Stimulated activated naive B cell treated with anti-CD40 and anti-IgM and Interleukin-4, amounts not matched to agents 10 μg/mL and 1 μg/mL and 100 μg/mL, for 72 hours (primary cell): ENCODE measurements around the gene ARL4A.
A peak's percentile ranks its signal among the peaks of the same experiment; 100 is the strongest.
"Not testable (repeated sequence)": the region's sequence is repeated elsewhere in the genome, so short reads cannot be mapped to it uniquely, and the experiment has no call there.

Experiments used
- ATAC-seq, 2 donors: fragments of 150-1000 bp; cut with Tn5 transposase; replicated peaks; 2 replicates each; pipeline ENCODE4 v1.10.0; 2021; ENCODE audit warnings: moderate library complexity in 1 of 2
- DNase-seq: peaks from one replicate; pipeline ENCODE4 v3.0.0; 2021
- H3K27ac Mint-ChIP-seq: one replicate; pipeline ENCODE4 v1.8.0; 2022; ENCODE audit warnings: mild to moderate bottlenecking, mixed read lengths
- H3K27me3 Mint-ChIP-seq, 2 donors: one replicate each; pipeline ENCODE4 v1.8.0; 2022; ENCODE audit warnings: mixed read lengths in 2 of 2
- H3K36me3 Mint-ChIP-seq, 2 donors: one replicate each; pipeline ENCODE4 v1.8.0; 2022; ENCODE audit warnings: mixed read lengths in 2 of 2, mild to moderate bottlenecking in 1 of 2
- H3K4me1 Mint-ChIP-seq, 2 donors: one replicate each; pipeline ENCODE4 v1.8.0; 2022; ENCODE audit warnings: mixed read lengths in 2 of 2, mild to moderate bottlenecking in 1 of 2
- H3K4me3 Mint-ChIP-seq, 2 donors: one replicate each; pipeline ENCODE4 v1.8.0; 2022; ENCODE audit warnings: mild to moderate bottlenecking in 2 of 2, mixed read lengths in 2 of 2, moderate library complexity in 1 of 2
- H3K9me3 Mint-ChIP-seq, 2 donors: one replicate each; pipeline ENCODE4 v1.8.0; 2022; ENCODE audit warnings: mixed read lengths in 2 of 2, mild to moderate bottlenecking in 1 of 2

The ARL4A gene

GRCh38 chr7:12684733-12685132, 2.7 kb upstream of the ARL4A start:
- ATAC-seq (no peak), DNase-seq (no peak)
- Mint-ChIP-seq H3K9me3 (peaks cover 3 to 4% of the 10 kb centered on the region in 2 donors), H3K4me1 (peaks cover 12 to 22% of the 10 kb centered on the region in 2 donors), H3K27me3 (no peaks in the 10 kb centered on the region), H3K4me3 (no peak overlapping the region), H3K27ac (no peak overlapping the region), H3K36me3 (no peaks in the 10 kb centered on the region)

- no peak for ATAC-seq
- H3K27ac Mint-ChIP-seq, result peak overlapping the region; percentile 65
- peaks cover 12 to 27% of the 10 kb centered on the region in 2 donors for H3K4me1 Mint-ChIP-seq
- H3K9me3 Mint-ChIP-seq, result peaks cover 3 to 4% of the 10 kb centered on the region in 2 donors
- no peaks in the 10 kb centered on the region for H3K36me3 Mint-ChIP-seq
- H3K4me3 Mint-ChIP-seq, result peak overlapping the region; percentile 69 to 96
- no peaks in the 10 kb centered on the region for H3K27me3 Mint-ChIP-seq
- no peak for DNase-seq
These were observed 1.9 kb upstream of the ARL4A start for GRCh38 chr7:12685550-12685949.

GRCh38 chr7:12686234-12686890, 1.1 kb upstream of the ARL4A start:
- H3K4me1 Mint-ChIP-seq, result peaks cover 12 to 27% of the 10 kb centered on the region in 2 donors
- peak overlapping the region; percentile 97 for H3K27ac Mint-ChIP-seq
- DNase-seq, result peak; percentile 98
- ATAC-seq, result peak; percentile 88 to 89
- H3K27me3 Mint-ChIP-seq, result no peaks in the 10 kb centered on the region
- peak overlapping the region; percentile 94 to 96 for H3K4me3 Mint-ChIP-seq
- no peaks in the 10 kb centered on the region for H3K36me3 Mint-ChIP-seq
- H3K9me3 Mint-ChIP-seq, result peaks cover 3 to 4% of the 10 kb centered on the region in 2 donors

DNA sequence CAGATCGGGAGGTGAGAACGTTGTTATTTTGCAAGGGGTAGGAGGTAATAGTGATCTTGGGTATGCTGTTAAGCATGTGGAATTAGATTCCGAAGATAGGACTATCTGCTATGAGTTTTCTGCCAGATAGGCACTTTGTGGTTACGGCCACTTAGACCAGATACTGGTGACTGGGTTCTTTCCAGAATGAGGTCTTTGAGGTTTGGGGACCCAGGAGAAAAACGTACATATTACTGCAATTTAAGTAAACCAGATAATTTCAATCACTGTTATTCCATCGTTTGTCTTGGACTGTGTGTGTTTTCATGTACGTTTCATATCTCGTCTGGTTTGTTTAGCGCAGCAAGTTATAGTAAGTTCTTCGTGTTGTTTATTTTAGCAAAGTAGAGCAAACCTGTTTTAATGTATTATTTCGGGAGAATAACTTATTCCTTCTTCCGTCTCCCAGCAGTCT, 312 bp downstream of the ARL4A start:
- no peak for ATAC-seq
- Mint-ChIP-seq H3K36me3 (peaks cover 0 to under 1% of the 10 kb centered on the region in 2 donors), H3K27me3 (no peaks in the 10 kb centered on the region), H3K27ac (peak overlapping the region; percentile 97), H3K9me3 (peaks cover 3 to 4% of the 10 kb centered on the region in 2 donors), H3K4me3 (peak overlapping the region; percentile 94 to 96), H3K4me1 (peaks cover 12 to 28% of the 10 kb centered on the region in 2 donors)
- DNase-seq, result no peak

DNA sequence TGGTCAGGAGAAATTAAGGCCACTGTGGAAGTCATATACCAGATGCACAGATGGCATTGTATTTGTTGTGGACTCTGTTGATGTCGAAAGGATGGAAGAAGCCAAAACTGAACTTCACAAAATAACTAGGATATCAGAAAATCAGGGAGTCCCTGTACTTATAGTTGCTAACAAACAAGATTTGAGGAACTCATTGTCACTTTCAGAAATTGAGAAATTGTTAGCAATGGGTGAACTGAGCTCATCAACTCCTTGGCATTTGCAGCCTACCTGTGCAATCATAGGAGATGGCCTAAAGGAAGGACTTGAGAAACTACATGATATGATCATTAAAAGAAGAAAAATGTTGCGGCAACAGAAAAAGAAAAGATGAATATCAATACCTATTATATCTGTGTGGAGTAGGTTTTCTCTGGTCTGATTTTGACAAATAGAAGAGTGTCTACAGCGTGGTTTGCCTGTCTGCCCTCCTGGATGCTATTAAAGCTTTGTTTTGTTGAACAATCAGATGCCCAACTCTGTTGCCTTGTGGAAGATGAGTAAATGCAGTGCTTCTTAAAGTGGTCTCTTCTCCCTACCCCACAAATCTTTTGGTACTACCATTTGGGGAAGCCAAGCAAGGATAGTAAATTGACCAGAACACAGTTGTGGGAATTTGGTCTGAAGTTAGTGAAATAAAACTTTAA, 1.2 kb downstream of the ARL4A start:
- peaks cover 14 to 32% of the 10 kb centered on the region in 2 donors for H3K4me1 Mint-ChIP-seq
- not testable (repeated sequence) for H3K27ac Mint-ChIP-seq, H3K36me3 Mint-ChIP-seq, H3K9me3 Mint-ChIP-seq, DNase-seq, H3K27me3 Mint-ChIP-seq, ATAC-seq
- H3K4me3 Mint-ChIP-seq, result peak overlapping the region in 1 of 2 donors; percentile 94

- no peak for ATAC-seq
- H3K36me3 Mint-ChIP-seq, result peaks cover 0 to 4% of the 10 kb centered on the region in 2 donors
- H3K9me3 Mint-ChIP-seq, result peaks cover 3 to 4% of the 10 kb centered on the region in 2 donors
- H3K27me3 Mint-ChIP-seq, result no peaks in the 10 kb centered on the region
- H3K4me3 Mint-ChIP-seq, result no peak overlapping the region
- peaks cover 15 to 32% of the 10 kb centered on the region in 2 donors for H3K4me1 Mint-ChIP-seq
- H3K27ac Mint-ChIP-seq, result no peak overlapping the region
- no peak for DNase-seq
These were observed 2.0 kb downstream of the ARL4A start for GRCh38 chr7:12689451-12689850.

GRCh38 chr7:12690041-12690878, 2.8 kb downstream of the ARL4A start:
- Mint-ChIP-seq H3K4me1 (peaks cover 19 to 40% of the 10 kb centered on the region in 2 donors), H3K4me3 (no peak overlapping the region), H3K9me3 (peaks cover 3 to 4% of the 10 kb centered on the region in 2 donors), H3K27ac (no peak overlapping the region), H3K36me3 (peaks cover 0 to 4% of the 10 kb centered on the region in 2 donors), H3K27me3 (no peaks in the 10 kb centered on the region)
- ATAC-seq, result no peak
- DNase-seq, result no peak

DNA sequence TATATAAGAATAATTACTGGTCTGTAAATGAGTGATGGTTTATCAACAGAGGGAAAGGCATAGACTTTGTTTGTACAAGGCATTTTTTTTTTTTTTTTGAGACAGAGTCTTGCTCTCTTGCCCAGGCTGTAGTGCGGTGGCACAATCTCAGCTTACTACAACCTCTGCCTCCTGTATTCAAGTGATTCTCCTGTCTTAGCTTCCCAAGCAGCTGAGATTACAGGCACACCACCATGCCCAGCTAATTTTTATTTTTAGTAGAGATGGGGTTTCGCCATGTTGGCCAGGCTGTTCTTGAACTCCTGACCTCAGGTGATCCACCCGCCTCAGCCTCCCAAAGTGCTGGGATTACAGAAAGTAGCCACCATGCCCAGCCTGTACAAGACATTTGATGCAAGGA, 4.0 kb downstream of the ARL4A start:
- H3K4me3 Mint-ChIP-seq, DNase-seq, H3K27ac Mint-ChIP-seq, H3K9me3 Mint-ChIP-seq, H3K27me3 Mint-ChIP-seq, ATAC-seq, H3K36me3 Mint-ChIP-seq: not testable (repeated sequence)
- peaks cover 20 to 35% of the 10 kb centered on the region in 2 donors for H3K4me1 Mint-ChIP-seq

- DNase-seq (no peak), ATAC-seq (no peak)
- Mint-ChIP-seq H3K4me3 (no peak overlapping the region), H3K27ac (no peak overlapping the region), H3K27me3 (no peaks in the 10 kb centered on the region), H3K4me1 (peaks cover 24 to 42% of the 10 kb centered on the region in 2 donors), H3K9me3 (no peaks in the 10 kb centered on the region), H3K36me3 (peaks cover 0 to 8% of the 10 kb centered on the region in 2 donors)
These were observed 4.6 kb downstream of the ARL4A start for GRCh38 chr7:12692035-12692434.

DNA sequence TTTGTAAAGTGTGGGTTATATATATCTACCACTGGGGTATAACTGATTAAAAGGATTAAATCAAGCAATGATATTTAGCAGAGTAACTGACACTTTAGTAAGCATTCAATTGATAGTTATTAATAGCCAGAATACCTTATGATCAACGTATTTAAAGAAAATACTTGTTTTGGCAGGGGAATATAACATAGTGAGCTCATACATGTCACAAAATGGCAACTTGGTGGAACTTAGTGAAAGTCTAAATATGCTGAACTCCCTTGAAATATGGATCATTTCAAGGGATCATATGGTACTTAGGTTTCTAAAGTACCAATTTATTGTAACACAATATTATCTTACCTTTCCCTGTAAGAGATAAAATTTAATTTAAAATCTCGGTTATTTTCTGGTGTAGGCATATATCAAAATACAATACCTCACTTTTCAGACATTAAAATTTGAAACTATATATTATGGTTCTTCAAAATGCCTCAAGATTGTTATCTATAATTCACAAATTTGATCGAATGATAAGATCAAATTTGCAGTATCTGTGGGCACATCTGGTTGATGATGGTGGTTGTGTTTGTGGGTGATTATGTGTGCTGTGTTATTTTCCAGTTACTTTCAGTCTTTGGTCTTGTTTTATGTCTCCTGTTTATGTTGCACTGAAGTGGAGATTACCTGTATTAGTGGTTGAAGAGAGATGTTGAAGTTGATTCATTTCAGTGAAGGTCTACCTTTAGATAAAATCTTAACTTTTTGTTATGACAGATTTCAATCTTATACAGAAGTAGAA, 5.2 kb downstream of the ARL4A start:
- no peak overlapping the region for H3K4me3 Mint-ChIP-seq
- H3K9me3 Mint-ChIP-seq, result no peaks in the 10 kb centered on the region
- DNase-seq (no peak), ATAC-seq (no peak)
- peaks cover 0 to 8% of the 10 kb centered on the region in 2 donors for H3K36me3 Mint-ChIP-seq
- peaks cover 23 to 44% of the 10 kb centered on the region in 2 donors for H3K4me1 Mint-ChIP-seq
- no peaks in the 10 kb centered on the region for H3K27me3 Mint-ChIP-seq
- peak overlapping the region; percentile 3 for H3K27ac Mint-ChIP-seq

GRCh38 chr7:12694817-12695216, 7.4 kb downstream of the ARL4A start:
- H3K27me3 Mint-ChIP-seq, result no peaks in the 10 kb centered on the region
- H3K4me1 Mint-ChIP-seq, result peaks cover 20 to 32% of the 10 kb centered on the region in 2 donors
- DNase-seq (no peak), ATAC-seq (peak; percentile 80 to 90)
- H3K4me3 Mint-ChIP-seq, result peak overlapping the region in 1 of 2 donors; percentile 7
- peaks cover 0 to 8% of the 10 kb centered on the region in 2 donors for H3K36me3 Mint-ChIP-seq
- peak overlapping the region; percentile 69 for H3K27ac Mint-ChIP-seq
- H3K9me3 Mint-ChIP-seq, result no peaks in the 10 kb centered on the region

- ATAC-seq (peak; percentile 35 to 38), DNase-seq (no peak)
- Mint-ChIP-seq H3K36me3 (peaks cover 8% of the 10 kb centered on the region in 2 donors), H3K27ac (peak overlapping the region; percentile 72), H3K27me3 (no peaks in the 10 kb centered on the region), H3K4me3 (no peak overlapping the region), H3K4me1 (peaks cover 20 to 29% of the 10 kb centered on the region in 2 donors), H3K9me3 (peaks cover 0 to under 1% of the 10 kb centered on the region in 2 donors)
These were observed 8.5 kb downstream of the ARL4A start for GRCh38 chr7:12695965-12696364.

DNA sequence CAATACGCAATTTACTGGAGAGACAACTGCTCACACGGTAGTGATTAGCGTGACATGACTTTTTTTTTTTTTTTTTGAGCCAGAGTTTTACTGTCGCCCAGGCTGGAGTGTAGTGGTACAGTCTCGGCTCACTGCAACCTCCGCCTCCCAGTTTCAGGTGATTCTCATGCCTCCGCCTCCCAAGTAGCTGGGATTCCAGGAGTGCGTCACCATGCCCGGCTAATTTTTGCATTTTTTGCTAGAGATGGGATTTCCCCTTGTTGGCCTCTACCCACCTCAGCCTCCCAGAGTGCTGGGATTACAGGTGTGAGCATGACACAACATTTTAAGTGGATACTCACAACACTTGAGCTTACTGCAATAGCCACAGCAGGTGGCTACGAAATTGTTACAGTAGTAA, 11.9 kb downstream of the ARL4A start:
- Mint-ChIP-seq H3K9me3 (peaks cover 3 to 7% of the 10 kb centered on the region in 2 donors), H3K27ac (no peak overlapping the region), H3K27me3 (no peaks in the 10 kb centered on the region), H3K4me3 (no peak overlapping the region), H3K36me3 (peaks cover 9 to 17% of the 10 kb centered on the region in 2 donors), H3K4me1 (peaks cover 16 to 23% of the 10 kb centered on the region in 2 donors)
- ATAC-seq, result no peak
- DNase-seq, result no peak
